GM12878 (cell line): ENCODE measurements around the gene MCTP2. TPM values are rescaled to one million over a fixed set of nuclear protein-coding genes. Genes with fewer than 3 reads are reported as not detected.

Source experiments
- ATAC-seq: fragments of 200-7000 bp; cut with Tn5 transposase; 3 replicates; pipeline ENCODE4 v1.9.1; 2020; ENCODE audit warnings: mild to moderate bottlenecking, moderate library complexity
- BruUV-seq: library from RNA; stranded (reverse); fragments of 400-500 nt; replicated peaks from 2 replicates; lab custom pipeline; 2021; lab: Mats Ljungman, UMichigan
- CTCF ChIA-PET: fragments of 300-600 bp; sonication (Branson Sonifier 250); formaldehyde crosslinking; extraction: SDS; loops from one replicate; lab custom pipeline; 2021; ENCODE audit warnings: inconsistent platforms; lab: Yijun Ruan, JAX
- POLR2A ChIA-PET: fragments of 350-600 bp; formaldehyde crosslinking; extraction: SDS; loops from one replicate; lab custom pipeline; 2021; ENCODE audit warnings: inconsistent platforms; lab: Charles Lee
- RAD21 ChIA-PET: fragments of 300-600 bp; sonication (Branson Sonifier 250); formaldehyde crosslinking; loops from one replicate; lab custom pipeline; 2023; ENCODE audit warnings: antibody characterized with exemption; ENCODE audit not compliant: unreplicated experiment; lab: Charles Lee
- SMC1A ChIA-PET: fragments of 300-600 bp; sonication (Branson Sonifier 250); formaldehyde crosslinking; loops from one replicate; lab custom pipeline; 2023; ENCODE audit not compliant: unreplicated experiment, uncharacterized antibody; lab: Charles Lee
- DNase-seq: peaks from one replicate; pipeline ENCODE4 v3.0.0-alpha.2; 2011; ENCODE audit warnings: low read depth, low spot score
- FAIRE-seq: peaks from 3 replicates; lab custom pipeline; 2011; peaks lifted over from hg19 to GRCh38; lab: Jason Lieb, UNC
- H2AFZ ChIP-seq: 2 replicates; pipeline ENCODE4 v1.6.0; 2011; ENCODE audit warnings: low read depth, low read length, control low read depth; ENCODE audit not compliant: control insufficient read depth
- H3K27ac ChIP-seq: 2 replicates; pipeline ENCODE4 v1.5.1; 2011; ENCODE audit warnings: control low read depth; ENCODE audit not compliant: control insufficient read depth, insufficient read depth
- H3K27me3 ChIP-seq, 2 experiments: replicated peaks in 1 of 2; 2 replicates each; pipeline versions ENCODE4 v1.6.0 to v1.6.1; 2011; ENCODE audit warnings: low read length in 1 of 2; ENCODE audit not compliant: control insufficient read depth in 2 of 2, insufficient read depth in 2 of 2
- H3K36me3 ChIP-seq, 2 experiments: 2 replicates each; pipeline ENCODE4 v1.5.1; 2011; ENCODE audit warnings: low read length in 1 of 2; ENCODE audit not compliant: control insufficient read depth in 2 of 2, insufficient read depth in 2 of 2
- H3K4me1 ChIP-seq: 2 replicates; pipeline ENCODE4 v1.6.1; 2011; ENCODE audit warnings: mild to moderate bottlenecking, low read length, moderate library complexity, mixed read lengths; ENCODE audit not compliant: control insufficient read depth, insufficient read depth
- H3K4me2 ChIP-seq: 2 replicates; pipeline ENCODE4 v1.6.0; 2011; ENCODE audit warnings: control low read depth; ENCODE audit not compliant: control insufficient read depth, insufficient read depth
- H3K4me3 ChIP-seq: fragments of 200-600 bp; sonication (generic); 2 replicates; pipeline ENCODE4 v1.5.1; 2016
- H3K79me2 ChIP-seq: 2 replicates; pipeline ENCODE4 v1.6.0; 2011; ENCODE audit warnings: low read length; ENCODE audit not compliant: control insufficient read depth, insufficient read depth
- H3K9ac ChIP-seq: 2 replicates; pipeline ENCODE4 v1.8.0; 2011; ENCODE audit warnings: low read length, control low read depth, mixed read lengths; ENCODE audit not compliant: control insufficient read depth, insufficient read depth
- H3K9me3 ChIP-seq: replicated peaks from 3 replicates; pipeline ENCODE4 v1.5.1; 2011; ENCODE audit warnings: mild to moderate bottlenecking, low read length; ENCODE audit not compliant: control insufficient read depth, insufficient read depth
- H4K20me1 ChIP-seq: 2 replicates; pipeline ENCODE4 v1.6.0; 2011; ENCODE audit not compliant: control insufficient read depth, insufficient read depth
- CEBPB ChIP-seq, 2 experiments: fragments of 150-350 bp in 1 of 2; IDR thresholded peaks; 2 replicates each; pipeline ENCODE4 v1.6.1; 2012 to 2014; ENCODE audit warnings: low read depth in 2 of 2, low read length in 2 of 2, borderline replicate concordance in 1 of 2, inconsistent platforms in 1 of 2
- PBX3 ChIP-seq: IDR thresholded peaks from 2 replicates; pipeline ENCODE4 v1.6.1; 2011; ENCODE audit warnings: mild to moderate bottlenecking, low read depth, low read length, moderate library complexity; ENCODE audit not compliant: insufficient replicate concordance
- SRF ChIP-seq, 2 experiments: IDR thresholded peaks; 2 replicates each; pipeline ENCODE4 v1.6.1; 2011; ENCODE audit warnings: low read depth in 2 of 2, low read length in 2 of 2, mild to moderate bottlenecking in 1 of 2, moderate library complexity in 1 of 2
- STAT1 ChIP-seq: fragments of 450-650 bp; conservative IDR thresholded peaks from 2 replicates; pipeline ENCODE4 v1.6.1; 2014; ENCODE audit warnings: antibody characterized with exemption, mild to moderate bottlenecking
- TAF1 ChIP-seq: IDR thresholded peaks from 2 replicates; pipeline ENCODE4 v1.6.1; 2011; ENCODE audit warnings: mild to moderate bottlenecking, low read depth, low read length, borderline replicate concordance
- TCF3 ChIP-seq: IDR thresholded peaks from 2 replicates; pipeline ENCODE4 v1.6.1; 2012; ENCODE audit warnings: low read depth, mild to moderate bottlenecking, low read length, borderline replicate concordance; ENCODE audit not compliant: insufficient read depth
- USF2 ChIP-seq: IDR thresholded peaks from 2 replicates; pipeline ENCODE4 v1.6.1; 2011; ENCODE audit warnings: low read depth, low read length, improper control_type of control experiment, borderline replicate concordance
- ZNF622 ChIP-seq: fragments of 450-650 bp; IDR thresholded peaks from 2 replicates; pipeline ENCODE4 v1.6.1; 2017; ENCODE audit warnings: mild to moderate bottlenecking, inconsistent platforms
- WGBS: methylation state at CpG from one replicate; pipeline ENCODE4 v1.1.6; 2016; ENCODE audit warnings: low lambda C conversion rate; ENCODE audit not compliant: insufficient replicate concordance, insufficient coverage; ENCODE audit errors: missing lambda C conversion rate; 5-methylcytosine and 5-hydroxymethylcytosine counted together
- in situ Hi-C: fragments of 300-500 bp; cut with MboI; formaldehyde crosslinking; loops from 9 replicates; pipeline ENCODE4 v1.14.3; 2018; ENCODE audit warnings: mixed read lengths
- intact Hi-C: fragments of 100-400 bp; cut with micrococcal nuclease; formaldehyde crosslinking; loops from one replicate; pipeline ENCODE4 v1.14.2; 2022; ENCODE audit not compliant: unreplicated experiment
- polyA plus RNA-seq, 11 experiments: library from polyadenylated mRNA; depleted of rRNA in 4 of 11; unstranded in 6 of 11; stranded (reverse) in 5 of 11; fragments of >200 nt; fragmentation: Nextera tagmentation in 4 of 11; fragmentation: Illumina TruSeq in 1 of 11; extraction: Ambion mirVana in 4 of 11; extraction: Trizol in 1 of 11; gene quantifications; 1 replicate in 1 of 11; 2 replicates in 10 of 11; pipeline versions ENCODE4 v1.2.1 to v1.2.3, GENCODE V29; 2011 to 2016; ENCODE audit warnings: inconsistent platforms in 2 of 11, missing spikeins in 2 of 11, low read depth in 1 of 11
- total RNA-seq, 4 experiments: library from RNA; depleted of rRNA in 3 of 4; stranded (reverse); fragments of >200 nt in 3 of 4; fragmentation: Illumina TruSeq in 1 of 4; extraction: Trizol in 1 of 4; gene quantifications; 2 replicates each; pipeline versions ENCODE4 v1.2.1 to v1.2.3, GENCODE V29; 2013 to 2021
- TF ChIP-seq, protein P1 (sequence below): fragments of 450-650 bp; IDR thresholded peaks from 2 replicates; pipeline ENCODE4 v1.6.1; 2017; ENCODE audit warnings: mild to moderate bottlenecking, moderate library complexity
- TF ChIP-seq, protein P2 (sequence below), 3 experiments: IDR thresholded peaks in 2 of 3; conservative IDR thresholded peaks in 1 of 3; 2 replicates each; pipeline ENCODE4 v1.5.1; 2011; ENCODE audit warnings: low read depth in 3 of 3, low read length in 3 of 3, mild to moderate bottlenecking in 3 of 3, control low read depth in 2 of 3, moderate library complexity in 2 of 3, inconsistent platforms in 1 of 3, mixed read lengths in 1 of 3; ENCODE audit not compliant: control insufficient read depth in 2 of 3, insufficient read depth in 1 of 3; ENCODE audit errors: extremely low read depth in 1 of 3

The MCTP2 gene
- total and polyA plus RNA-seq, 10 of the 15 experiments (the other 5 are each of a cell fraction or from before 2014, with no cell fraction given) = 0.24 to 48.5 (median 0.88) TPM

GRCh38 chr15:94317211-94317610, 85.8 kb downstream of the MCTP2 start (continued):
- TF ChIP-seq, protein P1, sequence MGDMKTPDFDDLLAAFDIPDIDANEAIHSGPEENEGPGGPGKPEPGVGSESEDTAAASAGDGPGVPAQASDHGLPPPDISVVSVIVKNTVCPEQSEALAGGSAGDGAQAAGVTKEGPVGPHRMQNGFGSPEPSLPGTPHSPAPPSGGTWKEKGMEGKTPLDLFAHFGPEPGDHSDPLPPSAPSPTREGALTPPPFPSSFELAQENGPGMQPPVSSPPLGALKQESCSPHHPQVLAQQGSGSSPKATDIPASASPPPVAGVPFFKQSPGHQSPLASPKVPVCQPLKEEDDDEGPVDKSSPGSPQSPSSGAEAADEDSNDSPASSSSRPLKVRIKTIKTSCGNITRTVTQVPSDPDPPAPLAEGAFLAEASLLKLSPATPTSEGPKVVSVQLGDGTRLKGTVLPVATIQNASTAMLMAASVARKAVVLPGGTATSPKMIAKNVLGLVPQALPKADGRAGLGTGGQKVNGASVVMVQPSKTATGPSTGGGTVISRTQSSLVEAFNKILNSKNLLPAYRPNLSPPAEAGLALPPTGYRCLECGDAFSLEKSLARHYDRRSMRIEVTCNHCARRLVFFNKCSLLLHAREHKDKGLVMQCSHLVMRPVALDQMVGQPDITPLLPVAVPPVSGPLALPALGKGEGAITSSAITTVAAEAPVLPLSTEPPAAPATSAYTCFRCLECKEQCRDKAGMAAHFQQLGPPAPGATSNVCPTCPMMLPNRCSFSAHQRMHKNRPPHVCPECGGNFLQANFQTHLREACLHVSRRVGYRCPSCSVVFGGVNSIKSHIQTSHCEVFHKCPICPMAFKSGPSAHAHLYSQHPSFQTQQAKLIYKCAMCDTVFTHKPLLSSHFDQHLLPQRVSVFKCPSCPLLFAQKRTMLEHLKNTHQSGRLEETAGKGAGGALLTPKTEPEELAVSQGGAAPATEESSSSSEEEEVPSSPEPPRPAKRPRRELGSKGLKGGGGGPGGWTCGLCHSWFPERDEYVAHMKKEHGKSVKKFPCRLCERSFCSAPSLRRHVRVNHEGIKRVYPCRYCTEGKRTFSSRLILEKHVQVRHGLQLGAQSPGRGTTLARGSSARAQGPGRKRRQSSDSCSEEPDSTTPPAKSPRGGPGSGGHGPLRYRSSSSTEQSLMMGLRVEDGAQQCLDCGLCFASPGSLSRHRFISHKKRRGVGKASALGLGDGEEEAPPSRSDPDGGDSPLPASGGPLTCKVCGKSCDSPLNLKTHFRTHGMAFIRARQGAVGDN = no peak
- TF ChIP-seq SRF (IDR thresholded peaks at IDR 0.05; ENCODE audit: low read depth in 2 of 2, low read length in 2 of 2) = no peak

GRCh38 chr15:94322141-94322540, 90.8 kb downstream of the MCTP2 start:
- no peaks in the 10 kb centered on the region for H3K4me1 ChIP-seq
- H3K79me2 ChIP-seq = no peaks in the 10 kb centered on the region
- ChIA-PET RAD21 (interaction anchor here (1.0 to 9.0 kb wide), 10 partner anchors 10 to 202 kb away, joined by 3 to 268 read pairs (median 6); partner anchors contain the start of gene MCTP2), SMC1A (interaction anchor here (0.6 to 9.0 kb wide), 16 partner anchors 8 to 167 kb away, joined by 3 to 266 read pairs (median 8); partner anchors contain the start of gene MCTP2)
- ATAC-seq = no peak
- H3K36me3 ChIP-seq = no peaks in the 10 kb centered on the region; a peak in 1 of 4 replicates
- BruUV-seq = no TSS peak
- H3K4me3 ChIP-seq = no peak overlapping the region
- no peak for TF ChIP-seq CEBPB (IDR thresholded peaks at IDR 0.05; ENCODE audit: borderline replicate concordance in 1 of 2, low read depth in 2 of 2, low read length in 2 of 2)
- TF ChIP-seq TAF1 = no peak
- no peak for TF ChIP-seq ZNF622
- no peak for TF ChIP-seq PBX3
- TF ChIP-seq USF2 = no peak
- TF ChIP-seq TCF3 = no peak
- TF ChIP-seq STAT1 = no peak
- TF ChIP-seq, protein P2, sequence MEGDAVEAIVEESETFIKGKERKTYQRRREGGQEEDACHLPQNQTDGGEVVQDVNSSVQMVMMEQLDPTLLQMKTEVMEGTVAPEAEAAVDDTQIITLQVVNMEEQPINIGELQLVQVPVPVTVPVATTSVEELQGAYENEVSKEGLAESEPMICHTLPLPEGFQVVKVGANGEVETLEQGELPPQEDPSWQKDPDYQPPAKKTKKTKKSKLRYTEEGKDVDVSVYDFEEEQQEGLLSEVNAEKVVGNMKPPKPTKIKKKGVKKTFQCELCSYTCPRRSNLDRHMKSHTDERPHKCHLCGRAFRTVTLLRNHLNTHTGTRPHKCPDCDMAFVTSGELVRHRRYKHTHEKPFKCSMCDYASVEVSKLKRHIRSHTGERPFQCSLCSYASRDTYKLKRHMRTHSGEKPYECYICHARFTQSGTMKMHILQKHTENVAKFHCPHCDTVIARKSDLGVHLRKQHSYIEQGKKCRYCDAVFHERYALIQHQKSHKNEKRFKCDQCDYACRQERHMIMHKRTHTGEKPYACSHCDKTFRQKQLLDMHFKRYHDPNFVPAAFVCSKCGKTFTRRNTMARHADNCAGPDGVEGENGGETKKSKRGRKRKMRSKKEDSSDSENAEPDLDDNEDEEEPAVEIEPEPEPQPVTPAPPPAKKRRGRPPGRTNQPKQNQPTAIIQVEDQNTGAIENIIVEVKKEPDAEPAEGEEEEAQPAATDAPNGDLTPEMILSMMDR (IDR thresholded peaks at IDR 0.05 in 2 of 3, conservative IDR thresholded peaks at IDR 0.05 in 1 of 3; ENCODE audit: control insufficient read depth in 2 of 3, extremely low read depth in 1 of 3, insufficient read depth in 1 of 3, low read depth in 3 of 3, low read length in 3 of 3) = no peak
- TF ChIP-seq, all 136 proteins: peak for 0
- 2% methylated on average over 2 of the region's 2 CpGs for WGBS
- H2AFZ ChIP-seq = no peak overlapping the region
- intact Hi-C loops (loop anchor here (5.0 to 10.0 kb wide), 2 partner anchors 90 to 327 kb away; partner anchors contain the start of gene MCTP2), in situ Hi-C loops (loop anchor here (5.0 to 25.0 kb wide), 2 partner anchors 160 to 1285 kb away; no protein-coding TSS in a partner anchor)
- H3K9ac ChIP-seq = no peak overlapping the region
- H3K4me2 ChIP-seq = no peak overlapping the region
- FAIRE-seq (no peak), DNase-seq (no peak)
- H3K9me3 ChIP-seq = no peaks in the 10 kb centered on the region
- H3K27me3 ChIP-seq = no peaks in the 10 kb centered on the region
- H3K27ac ChIP-seq = no peak overlapping the region
- no peaks in the 10 kb centered on the region for H4K20me1 ChIP-seq
- POLR2A ChIA-PET = interaction anchor here (1.5 kb wide), 1 partner anchor 157 kb away, joined by 3 read pairs; no protein-coding TSS in a partner anchor
- CTCF ChIA-PET = interaction anchor here (0.5 to 9.5 kb wide), 15 partner anchors 8 to 202 kb away, joined by 3 to 417 read pairs (median 16); partner anchors contain the start of gene MCTP2
